ENCODE data around the gene GKN2.

Gene GKN2

GRCh38 chr2:68946117-68946516 is 6.6 kb downstream of the GKN2 start:
- no peak for TF ChIP-seq JUND (IDR thresholded peaks at IDR 0.05; ENCODE audit: low read depth)
- peak in 1 of 2 experiments; percentile 70 for DNase-seq (ENCODE audit: low read depth in 1 of 2, low spot score in 1 of 2)
- in situ Hi-C loops (cut with HindIII; ENCODE audit: low pct_unique_long_range_greater_than_20kb, low sequenced_read_pairs) = no loop called here

- no peak for TF ChIP-seq JUND (IDR thresholded peaks at IDR 0.05; ENCODE audit: low read depth)
- peak; percentile 26 to 60 for DNase-seq (ENCODE audit: low read depth in 1 of 2, low spot score in 1 of 2)
- in situ Hi-C loops (cut with HindIII; ENCODE audit: low pct_unique_long_range_greater_than_20kb, low sequenced_read_pairs) = no loop called here
Measured at GRCh38 chr2:68943581-68944568, 8.8 kb downstream of the GKN2 start.

- DNase-seq (ENCODE audit: low read depth in 1 of 2, low spot score in 1 of 2) = no peak
- TF ChIP-seq JUND (IDR thresholded peaks at IDR 0.05; ENCODE audit: low read depth) = no peak
- in situ Hi-C loops (cut with HindIII; ENCODE audit: low pct_unique_long_range_greater_than_20kb, low sequenced_read_pairs) = no loop called here
Measured at GRCh38 chr2:68942827-68943226, 9.9 kb downstream of the GKN2 start.

- DNase-seq (ENCODE audit: low read depth in 1 of 2, low spot score in 1 of 2) = no peak
- TF ChIP-seq JUND (IDR thresholded peaks at IDR 0.05; ENCODE audit: low read depth) = no peak
- in situ Hi-C loops (cut with HindIII; ENCODE audit: low pct_unique_long_range_greater_than_20kb, low sequenced_read_pairs) = no loop called here
Measured at GRCh38 chr2:68940369-68940768, 12.3 kb downstream of the GKN2 start.

GRCh38 chr2:68939962-68940361 is 12.7 kb downstream of the GKN2 start:
- in situ Hi-C loops (cut with HindIII; ENCODE audit: low pct_unique_long_range_greater_than_20kb, low sequenced_read_pairs) = no loop called here
- no peak for TF ChIP-seq JUND (IDR thresholded peaks at IDR 0.05; ENCODE audit: low read depth)
- DNase-seq (ENCODE audit: low read depth in 1 of 2, low spot score in 1 of 2) = no peak

GRCh38 chr2:68938938-68939337 is 13.8 kb downstream of the GKN2 start:
- no peak for DNase-seq (ENCODE audit: low read depth in 1 of 2, low spot score in 1 of 2)
- in situ Hi-C loops (cut with HindIII; ENCODE audit: low pct_unique_long_range_greater_than_20kb, low sequenced_read_pairs) = no loop called here
- no peak for TF ChIP-seq JUND (IDR thresholded peaks at IDR 0.05; ENCODE audit: low read depth)

- DNase-seq (ENCODE audit: low read depth in 1 of 2, low spot score in 1 of 2) = no peak
- in situ Hi-C loops (cut with HindIII; ENCODE audit: low pct_unique_long_range_greater_than_20kb, low sequenced_read_pairs) = no loop called here
- no peak for TF ChIP-seq JUND (IDR thresholded peaks at IDR 0.05; ENCODE audit: low read depth)
Measured at GRCh38 chr2:68937346-68938055, 15.2 kb downstream of the GKN2 start.

- TF ChIP-seq JUND (IDR thresholded peaks at IDR 0.05; ENCODE audit: low read depth) = no peak
- in situ Hi-C loops (cut with HindIII; ENCODE audit: low pct_unique_long_range_greater_than_20kb, low sequenced_read_pairs) = no loop called here
- DNase-seq (ENCODE audit: low read depth in 1 of 2, low spot score in 1 of 2) = no peak
Measured at GRCh38 chr2:68936889-68937288, 15.8 kb downstream of the GKN2 start.

GRCh38 chr2:68936427-68936826 is 16.3 kb downstream of the GKN2 start:
- TF ChIP-seq JUND (IDR thresholded peaks at IDR 0.05; ENCODE audit: low read depth) = no peak
- no peak for DNase-seq (ENCODE audit: low read depth in 1 of 2, low spot score in 1 of 2)
- in situ Hi-C loops (cut with HindIII; ENCODE audit: low pct_unique_long_range_greater_than_20kb, low sequenced_read_pairs) = no loop called here

GRCh38 chr2:68935471-68935870 is 17.2 kb downstream of the GKN2 start:
- in situ Hi-C loops (cut with HindIII; ENCODE audit: low pct_unique_long_range_greater_than_20kb, low sequenced_read_pairs) = no loop called here
- TF ChIP-seq JUND (IDR thresholded peaks at IDR 0.05; ENCODE audit: low read depth) = no peak
- DNase-seq (ENCODE audit: low read depth in 1 of 2, low spot score in 1 of 2) = no peak

GRCh38 chr2:68934021-68934420 is 18.7 kb downstream of the GKN2 start:
- in situ Hi-C loops (cut with HindIII; ENCODE audit: low pct_unique_long_range_greater_than_20kb, low sequenced_read_pairs) = no loop called here
- no peak for TF ChIP-seq JUND (IDR thresholded peaks at IDR 0.05; ENCODE audit: low read depth)
- no peak for DNase-seq (ENCODE audit: low read depth in 1 of 2, low spot score in 1 of 2)

- in situ Hi-C loops (cut with HindIII; ENCODE audit: low pct_unique_long_range_greater_than_20kb, low sequenced_read_pairs) = no loop called here
- DNase-seq (ENCODE audit: low read depth in 1 of 2, low spot score in 1 of 2) = no peak
- no peak for TF ChIP-seq JUND (IDR thresholded peaks at IDR 0.05; ENCODE audit: low read depth)
Measured at GRCh38 chr2:68932402-68932801, 20.3 kb downstream of the GKN2 start.

GRCh38 chr2:68931799-68932198 is 20.9 kb downstream of the GKN2 start:
- DNase-seq (ENCODE audit: low read depth in 1 of 2, low spot score in 1 of 2) = no peak
- in situ Hi-C loops (cut with HindIII; ENCODE audit: low pct_unique_long_range_greater_than_20kb, low sequenced_read_pairs) = no loop called here
- TF ChIP-seq JUND (IDR thresholded peaks at IDR 0.05; ENCODE audit: low read depth) = no peak
